ENCODE data around the gene HYAL3.
"Not testable (repeated sequence)": the region's sequence is repeated elsewhere in the genome, so short reads cannot be mapped to it uniquely, and the experiment has no call there.

Gene HYAL3

DNA sequence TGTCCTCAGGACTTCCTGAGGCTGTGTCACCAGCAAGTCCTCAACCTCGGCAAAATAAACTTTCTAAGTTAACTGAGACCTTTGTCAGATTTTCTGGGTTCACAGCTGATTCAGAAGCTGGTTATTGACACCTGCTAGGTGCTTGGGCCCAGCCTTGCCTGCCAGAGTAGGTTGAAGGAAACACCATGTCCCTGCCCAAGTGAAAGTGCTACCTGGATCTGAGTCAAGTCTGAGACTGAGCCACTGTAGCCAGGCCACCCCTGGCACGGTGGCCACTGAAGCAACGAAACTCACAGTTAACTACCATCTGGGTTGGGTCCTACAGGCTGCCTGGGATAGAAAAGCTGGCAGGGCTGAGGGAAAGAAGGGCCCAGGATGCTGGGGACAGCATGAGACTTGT is 15.1 kb upstream of the HYAL3 start:
- DNase-seq (ENCODE audit: low read depth, low spot score): no peak

DNA sequence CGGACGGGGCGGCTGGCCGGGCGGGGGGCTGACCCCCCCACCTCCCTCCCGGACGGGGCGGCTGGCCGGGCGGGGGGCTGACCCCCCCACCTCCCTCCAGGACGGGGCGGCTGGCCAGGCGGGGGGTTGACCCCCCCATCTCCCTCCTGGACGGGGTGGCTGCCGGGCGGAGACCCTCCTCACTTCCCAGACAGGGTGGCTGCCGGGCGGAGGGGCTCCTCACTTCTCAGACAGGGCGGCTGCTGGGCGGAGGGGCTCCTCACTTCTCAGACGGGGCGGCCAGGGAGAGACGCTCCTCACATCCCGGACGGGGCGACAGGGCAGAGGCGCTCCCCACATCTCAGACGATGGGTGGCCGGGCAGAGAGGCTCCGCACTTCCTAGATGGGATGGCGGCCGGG is 12.8 kb upstream of the HYAL3 start:
- DNase-seq (ENCODE audit: low read depth, low spot score): not testable (repeated sequence)

DNA sequence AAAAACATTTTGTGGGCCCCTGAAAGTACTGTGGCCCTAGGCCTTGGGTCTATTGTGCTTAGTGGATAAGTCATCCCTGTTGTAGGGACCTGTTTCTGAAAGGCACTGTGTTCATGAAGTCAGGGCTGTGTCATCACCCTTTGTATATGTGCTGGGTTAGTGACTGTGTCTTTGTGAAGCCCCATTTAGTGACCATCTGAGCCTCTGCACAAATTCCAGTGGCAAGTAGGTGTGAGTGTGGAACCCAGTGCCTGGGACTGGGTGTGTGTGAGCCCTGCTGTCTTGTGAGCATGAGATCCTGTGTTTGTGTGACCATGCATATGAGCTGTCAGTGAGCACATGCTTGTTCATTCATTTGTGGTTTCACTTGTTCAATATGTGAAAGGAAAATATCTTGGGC is 5.4 kb upstream of the HYAL3 start:
- no peak for DNase-seq (ENCODE audit: low read depth, low spot score)

DNA sequence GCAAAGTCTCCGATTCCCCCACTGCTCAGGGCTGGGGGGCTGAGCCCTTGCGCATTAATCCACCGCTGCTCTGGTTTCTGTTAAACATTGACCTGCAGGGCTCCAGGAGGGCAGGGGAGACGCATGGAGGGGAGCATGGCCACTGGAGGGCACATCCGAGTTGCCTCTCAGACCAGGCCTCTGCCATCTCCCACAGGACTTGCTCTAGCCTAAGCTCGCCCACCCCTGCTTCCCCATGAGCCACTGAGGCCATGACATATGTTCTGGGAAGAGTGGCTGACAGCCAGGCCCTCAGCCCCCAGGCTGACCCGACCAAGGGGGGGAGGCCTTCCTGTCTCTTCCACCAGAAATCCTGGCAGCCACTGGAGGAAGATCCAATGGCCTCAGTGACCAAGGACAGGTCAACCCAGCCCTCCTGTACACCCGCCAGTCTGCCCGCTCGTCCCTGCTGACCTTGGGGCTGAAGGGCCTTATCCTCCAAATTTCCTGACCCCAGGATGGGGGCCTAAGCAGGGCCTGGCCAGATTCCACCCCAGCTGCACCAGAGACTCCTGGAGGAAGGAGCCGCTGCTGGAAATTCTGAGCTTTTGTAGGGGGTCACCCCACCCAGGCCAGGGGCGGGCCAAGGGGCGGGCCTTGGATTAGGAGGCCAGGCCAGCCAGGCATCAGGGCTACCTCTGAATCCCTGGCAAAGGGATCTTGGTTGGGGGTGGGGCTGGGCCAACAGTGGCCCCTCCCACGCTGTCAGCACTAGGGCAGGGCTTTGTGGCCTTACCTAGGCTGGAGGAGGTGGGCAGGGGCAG is 4.0 kb upstream of the HYAL3 start, which contains the start of gene HYAL1:
Gene HYAL1, minus strand, starts transcription at position 562 of the 803 bp plus-strand sequence. CDS start 618 bp downstream, outside the sequence.
- no peak for DNase-seq (ENCODE audit: low read depth, low spot score)

DNA sequence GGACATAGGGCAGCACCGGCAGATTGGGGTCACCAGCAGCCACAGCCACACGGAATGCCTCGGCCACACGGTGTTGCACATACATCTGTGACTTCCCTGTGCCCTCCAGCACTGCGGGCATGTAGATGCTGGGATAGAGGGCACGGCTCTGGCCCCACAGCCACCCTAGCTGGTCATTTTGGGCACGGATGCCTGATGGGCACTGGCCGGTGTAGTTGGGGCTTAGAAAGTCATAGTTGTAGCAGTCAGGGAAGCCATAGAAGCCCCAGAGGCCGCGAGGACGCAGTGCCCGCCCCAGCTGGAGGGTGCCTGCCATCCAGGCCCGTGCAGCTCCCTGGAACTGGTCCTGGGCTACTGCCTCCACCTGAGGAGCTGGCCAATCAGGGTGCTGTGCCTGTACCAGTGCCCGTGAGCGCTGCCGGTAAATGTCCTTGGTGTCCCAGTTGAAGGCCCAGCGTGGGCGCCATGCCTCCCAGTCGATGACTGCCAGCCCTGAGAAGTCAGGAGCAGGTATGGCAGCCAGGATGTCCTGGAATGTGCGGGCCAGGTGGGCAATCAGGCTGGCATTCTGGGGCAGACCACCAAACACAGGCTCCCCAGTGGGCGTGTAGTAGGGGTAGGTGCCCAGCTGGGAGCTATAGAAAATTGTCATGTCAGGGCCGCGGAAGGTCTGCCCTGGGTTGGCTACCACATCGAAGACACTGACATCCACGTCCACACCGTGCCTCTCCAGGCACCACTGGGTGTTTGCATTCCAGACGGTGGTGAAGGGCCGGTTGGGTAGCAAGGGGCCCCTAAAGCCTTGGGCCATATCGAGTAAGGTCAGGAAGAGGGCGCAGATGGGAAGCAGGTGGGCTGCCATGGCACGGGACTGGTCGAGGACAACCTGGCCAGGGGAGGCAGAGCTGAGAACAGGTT is 3.1 kb upstream of the HYAL3 start:
- DNase-seq (ENCODE audit: low read depth, low spot score): no peak

DNA sequence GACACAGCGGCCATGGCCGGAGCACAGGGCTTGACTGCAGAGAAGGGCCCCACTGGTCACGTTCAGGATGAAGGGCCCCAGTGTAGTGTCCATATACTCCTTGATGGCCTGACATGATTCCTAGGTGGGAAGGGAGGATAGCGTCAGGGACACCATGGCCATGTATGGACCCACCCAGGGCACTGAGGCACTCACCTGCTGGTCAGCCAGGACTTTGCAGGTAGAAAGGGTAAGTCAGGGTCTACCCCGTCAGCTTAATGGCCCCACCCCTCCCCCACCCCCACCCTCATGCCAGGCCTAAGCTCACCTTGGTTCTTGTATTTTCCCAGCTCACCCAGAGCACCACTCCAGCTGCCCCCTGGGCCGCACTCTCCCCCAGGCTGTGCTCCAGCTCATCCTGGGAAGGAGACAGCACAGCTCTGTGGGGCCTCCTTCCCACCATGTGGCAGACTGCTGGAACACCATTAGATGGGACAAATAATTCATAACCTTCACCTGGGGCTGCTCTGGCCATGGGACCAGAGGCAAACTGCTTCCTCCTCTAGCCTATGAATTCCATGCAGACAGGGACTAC is 1.6 kb upstream of the HYAL3 start:
- DNase-seq (ENCODE audit: low read depth, low spot score): no peak

DNA sequence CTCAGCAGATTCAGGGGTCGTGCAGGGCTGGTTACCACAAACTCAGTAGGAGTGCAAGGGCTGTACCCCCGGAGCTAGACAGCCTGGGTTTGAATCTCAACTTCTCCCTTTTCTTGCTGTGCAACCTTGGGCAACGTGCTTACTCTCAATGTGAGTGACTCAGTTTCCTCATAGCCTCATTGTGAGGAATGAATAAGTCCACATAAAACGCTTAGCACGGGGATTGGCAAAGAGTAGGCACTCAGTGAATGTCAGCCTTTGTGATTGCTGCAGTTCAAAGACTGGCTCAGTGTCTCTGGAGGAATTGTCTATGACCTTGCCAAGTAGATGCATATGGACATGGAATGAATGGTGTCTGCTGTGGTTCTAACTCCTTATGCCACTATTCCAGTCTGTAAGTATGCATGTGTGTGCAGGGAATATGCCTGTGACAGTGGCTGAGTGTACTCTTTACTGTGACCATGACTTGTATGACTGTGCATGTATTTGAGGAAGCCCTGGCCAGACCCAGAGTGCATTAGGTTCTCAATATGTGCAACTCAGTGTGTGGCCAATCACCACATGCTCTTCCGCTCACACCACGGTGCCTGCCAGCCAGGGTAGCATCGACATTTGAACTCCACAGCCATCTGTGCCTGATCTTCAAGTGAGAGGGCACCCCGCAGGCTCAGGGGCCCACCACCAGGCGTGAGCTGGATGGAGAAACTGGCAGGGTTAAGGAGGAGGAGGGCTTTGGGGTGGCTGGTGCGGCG is 900 bp upstream of the HYAL3 start:
- DNase-seq (ENCODE audit: low read depth, low spot score): no peak

DNA sequence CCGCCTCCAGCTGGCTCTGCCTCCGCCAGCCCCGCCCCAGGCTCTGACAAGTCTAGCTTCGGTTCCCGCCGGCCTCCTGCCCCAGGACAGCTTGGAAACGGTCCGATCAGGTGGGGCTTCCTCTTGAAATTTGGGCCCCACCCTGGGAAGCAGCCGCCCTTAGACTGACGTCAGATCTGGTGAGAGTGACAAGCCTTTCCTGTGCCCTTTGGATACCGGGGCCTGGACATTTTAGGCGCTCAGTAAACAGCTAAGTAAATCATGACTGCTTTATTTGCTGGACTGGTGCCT is 378 bp upstream of the HYAL3 start:
- no peak for DNase-seq (ENCODE audit: low read depth, low spot score)

DNA sequence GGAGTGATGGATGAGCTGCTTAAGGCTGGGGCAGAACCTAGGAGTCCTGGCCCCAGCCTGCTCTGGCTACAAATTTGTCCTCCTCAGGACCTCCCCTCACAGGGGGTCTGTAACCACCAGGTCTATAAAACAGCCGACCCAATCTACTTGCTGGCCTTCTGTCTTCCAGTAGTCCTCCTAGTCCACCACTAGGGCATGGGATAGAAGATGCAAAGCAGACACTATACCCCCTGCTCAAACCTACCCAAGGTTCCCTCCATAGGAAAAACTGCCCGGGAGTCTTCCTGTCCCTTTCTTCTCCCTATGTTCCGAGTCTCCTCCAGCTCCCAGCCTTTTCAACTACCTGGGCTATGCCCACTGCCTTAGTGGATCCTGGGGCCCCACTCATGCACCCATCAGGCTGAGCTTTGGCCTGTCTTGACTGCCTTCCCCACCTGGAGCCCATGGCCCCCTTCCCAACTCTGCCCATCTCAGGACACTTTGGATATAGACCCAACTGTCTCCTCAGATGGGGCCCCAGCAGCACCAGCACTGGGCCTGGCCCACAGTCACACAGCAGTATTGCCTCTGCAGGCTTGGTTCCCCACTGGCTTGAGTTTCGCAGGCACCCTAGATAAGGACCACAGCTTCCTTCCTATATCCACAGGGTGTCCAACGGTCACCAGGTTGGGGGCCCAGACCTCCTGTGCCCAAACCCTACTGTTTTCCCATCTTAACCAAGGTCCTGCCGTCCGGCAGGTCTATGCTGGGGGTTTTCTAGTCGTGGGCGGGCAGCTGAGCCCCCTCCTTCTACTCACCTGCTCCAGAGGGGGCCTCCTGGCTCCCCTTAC is 1.1 kb downstream of the HYAL3 start:
- DNase-seq (ENCODE audit: low read depth, low spot score): no peak

DNA sequence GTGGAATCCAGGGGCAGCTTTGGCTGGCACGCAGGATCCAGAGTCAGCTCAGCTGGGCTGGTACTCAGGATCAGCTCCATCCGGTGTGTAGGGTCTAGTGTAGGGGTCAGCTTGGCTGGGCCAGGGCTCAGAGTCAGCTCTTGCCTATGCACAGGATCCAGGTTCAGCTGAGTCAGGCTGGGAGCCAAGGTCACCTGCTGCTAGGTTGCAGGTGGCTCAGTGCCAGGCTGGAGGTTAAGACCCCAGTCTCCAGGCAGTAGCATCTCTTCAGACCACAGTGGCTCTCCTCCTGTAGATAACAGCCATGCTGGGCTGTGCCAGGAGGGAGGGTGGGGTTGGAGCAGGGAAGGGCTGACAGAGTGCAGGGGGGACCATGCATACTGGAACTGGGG is 1.8 kb downstream of the HYAL3 start:
- no peak for DNase-seq (ENCODE audit: low read depth, low spot score)

DNA sequence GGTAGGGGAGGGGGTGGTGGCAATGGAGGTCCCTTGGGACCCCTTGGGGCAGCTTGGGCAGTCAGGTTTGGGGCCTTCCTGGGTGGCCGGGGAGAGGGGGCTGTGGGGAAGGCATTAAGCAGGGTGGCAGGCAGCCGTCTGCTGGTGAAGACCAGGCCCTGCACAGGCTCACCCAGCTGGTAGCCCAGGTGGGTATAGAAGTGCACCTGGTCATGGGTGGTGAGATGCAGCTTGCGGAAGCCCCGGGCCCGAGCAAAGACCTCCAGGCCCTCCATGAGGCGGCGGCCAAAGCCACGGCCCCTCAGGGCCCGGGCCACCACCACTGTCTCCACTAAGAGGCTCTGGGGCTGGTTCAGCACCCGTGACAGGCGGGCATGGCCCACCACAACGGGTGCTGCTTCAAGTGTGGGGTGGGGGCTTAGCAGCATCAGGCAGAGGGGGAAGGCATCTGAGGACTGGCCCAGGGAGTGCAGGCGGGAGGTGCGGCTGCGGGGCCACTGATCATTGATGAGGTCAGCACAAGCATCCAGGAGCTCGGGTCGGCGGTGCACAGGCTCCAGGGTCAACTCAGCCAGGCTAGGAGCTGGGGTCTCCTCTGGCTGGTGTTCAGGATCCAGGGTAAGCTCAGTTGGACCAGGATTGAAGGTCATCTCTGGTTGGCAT is 2.4 kb downstream of the HYAL3 start:
- DNase-seq (ENCODE audit: low read depth, low spot score): no peak

DNA sequence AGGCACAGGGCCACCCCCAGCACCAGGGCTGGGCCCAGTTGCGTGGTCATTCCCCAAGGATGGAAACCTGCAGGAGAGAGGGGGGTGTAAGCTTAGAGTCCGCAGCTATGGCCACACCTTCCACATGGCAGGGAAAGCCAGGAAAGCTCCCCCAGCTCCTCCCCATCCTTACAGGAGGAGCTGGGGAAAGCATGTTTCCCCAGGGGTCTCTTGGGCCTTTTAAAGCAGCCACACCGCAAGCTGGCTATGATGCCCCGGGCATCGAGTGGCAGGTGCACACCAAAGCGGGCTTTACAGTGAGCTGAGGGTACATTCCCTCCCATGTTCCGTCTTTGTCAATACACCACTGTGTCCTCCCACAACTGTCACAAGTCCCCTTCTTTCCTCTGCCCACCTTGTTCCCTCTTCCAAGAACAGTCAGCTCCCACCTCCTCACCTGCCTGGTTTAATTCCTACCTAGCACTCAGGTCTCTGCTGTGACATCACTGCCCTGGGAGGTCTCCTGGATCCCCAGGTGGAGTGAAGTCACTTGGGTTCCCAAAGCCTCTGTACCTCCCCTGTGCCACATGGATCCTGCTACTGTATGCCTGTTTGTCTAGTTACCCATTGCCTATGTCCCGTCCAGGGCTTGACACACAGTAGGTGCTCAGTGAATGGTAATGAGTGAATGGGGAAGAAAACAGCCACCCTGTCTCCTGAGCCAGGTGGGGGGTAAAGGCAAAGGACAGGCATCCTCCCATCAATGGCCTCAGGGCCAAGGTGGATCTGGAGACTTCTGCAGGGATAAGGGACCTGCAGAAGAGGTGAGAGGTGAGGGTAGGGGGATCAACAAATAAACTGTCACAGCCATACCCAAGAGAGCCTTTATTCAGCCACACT is 3.4 kb downstream of the HYAL3 start:
- no peak for DNase-seq (ENCODE audit: low read depth, low spot score)

DNA sequence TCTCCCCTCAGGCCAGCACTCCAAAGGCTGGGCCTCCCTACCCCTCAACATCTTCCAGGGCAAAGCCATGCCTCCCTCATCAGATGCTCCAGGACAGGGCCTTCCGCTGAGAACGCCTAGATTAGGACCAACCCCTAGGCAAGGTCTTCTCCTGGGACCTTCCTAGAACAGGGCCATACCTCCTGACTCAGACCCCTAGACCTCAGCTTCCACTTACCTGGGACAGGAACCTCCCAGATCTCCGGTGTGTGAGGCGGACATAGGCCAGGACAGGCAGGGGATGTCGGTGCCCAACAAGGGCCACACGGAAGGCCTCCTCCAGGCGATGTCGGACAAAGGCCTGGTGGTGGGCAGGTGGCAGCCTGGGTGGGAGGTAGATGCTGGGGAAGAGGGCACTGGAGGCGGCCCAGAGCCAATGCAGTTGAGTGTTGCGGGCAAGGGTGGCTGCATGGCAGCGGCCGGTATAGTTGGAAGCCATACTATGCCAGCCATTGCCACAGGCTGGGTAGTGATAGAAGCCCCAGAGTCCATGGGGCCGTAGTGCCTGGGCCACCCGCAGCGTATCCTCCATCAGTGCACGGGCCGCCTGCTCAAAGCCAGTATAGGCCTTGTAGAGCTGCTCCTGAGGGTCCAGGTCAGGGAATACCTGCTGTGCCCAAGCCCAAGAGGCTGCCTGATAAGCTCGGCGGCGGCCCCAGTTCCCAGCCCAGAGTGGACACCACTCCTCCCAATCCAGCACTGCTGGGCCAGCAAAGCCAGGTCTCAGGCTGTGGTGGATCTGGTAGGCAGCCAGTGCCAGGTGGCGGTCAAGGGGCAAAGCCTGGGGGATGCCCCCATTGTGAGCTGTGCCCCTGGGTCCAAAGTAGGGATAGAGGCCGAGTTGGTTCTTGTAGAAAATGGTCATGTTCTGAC is 4.5 kb downstream of the HYAL3 start:
- no peak for DNase-seq (ENCODE audit: low read depth, low spot score)

DNA sequence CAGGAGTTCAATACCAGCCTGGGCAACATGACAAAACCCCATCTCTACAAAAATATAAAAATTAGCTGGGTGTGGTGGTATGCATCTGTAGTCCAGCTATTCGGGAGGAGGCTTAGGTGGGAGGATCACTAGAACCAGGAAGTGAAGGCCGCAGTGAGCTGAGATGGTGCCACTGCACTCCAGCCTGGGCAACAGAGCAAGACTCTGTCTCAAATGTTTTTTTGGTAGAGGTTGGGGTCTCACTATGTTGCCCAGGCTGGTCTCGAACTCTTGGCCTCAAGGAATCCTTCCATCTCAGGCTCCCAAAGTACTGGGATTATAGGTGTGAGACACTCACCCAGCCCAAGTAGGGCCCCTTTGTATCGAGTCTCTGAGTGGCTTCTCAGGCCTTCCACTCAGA is 5.1 kb downstream of the HYAL3 start:
- no peak for DNase-seq (ENCODE audit: low read depth, low spot score)

DNA sequence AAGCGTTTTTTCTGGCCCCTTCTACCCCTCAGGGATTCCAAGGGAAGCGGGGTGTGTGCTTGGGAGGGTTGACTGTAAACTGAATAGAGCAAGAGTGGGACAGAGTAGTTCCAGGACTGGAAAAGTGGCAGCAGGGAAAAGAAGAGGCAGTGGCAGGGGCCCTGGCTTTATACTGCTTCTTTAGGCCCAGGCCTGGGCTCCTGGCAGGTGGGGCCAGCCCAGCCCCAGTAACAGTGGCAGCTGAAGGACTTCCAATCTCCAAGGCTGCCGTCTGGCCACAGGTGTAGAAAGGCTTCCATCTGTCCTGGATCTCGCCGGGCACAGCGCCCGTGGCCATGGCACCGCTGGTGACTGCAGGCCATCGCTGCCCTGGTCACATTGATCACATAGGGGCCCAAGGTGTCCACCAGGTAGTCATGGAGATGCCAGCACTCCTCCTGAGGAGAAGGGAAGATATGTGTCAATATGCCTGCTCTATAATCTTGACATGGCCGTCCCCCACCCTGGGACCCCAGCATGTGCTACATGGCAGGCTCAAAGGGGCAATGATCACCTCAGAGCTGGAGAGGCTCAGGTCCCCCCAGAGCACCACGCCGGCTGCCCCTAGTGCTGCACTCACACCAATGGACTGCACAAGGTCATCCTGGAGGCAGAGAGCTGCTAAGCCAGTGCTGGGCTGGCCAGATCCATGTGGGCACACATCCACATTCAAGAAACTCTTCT is 6.0 kb downstream of the HYAL3 start:
- DNase-seq (ENCODE audit: low read depth, low spot score): no peak

DNA sequence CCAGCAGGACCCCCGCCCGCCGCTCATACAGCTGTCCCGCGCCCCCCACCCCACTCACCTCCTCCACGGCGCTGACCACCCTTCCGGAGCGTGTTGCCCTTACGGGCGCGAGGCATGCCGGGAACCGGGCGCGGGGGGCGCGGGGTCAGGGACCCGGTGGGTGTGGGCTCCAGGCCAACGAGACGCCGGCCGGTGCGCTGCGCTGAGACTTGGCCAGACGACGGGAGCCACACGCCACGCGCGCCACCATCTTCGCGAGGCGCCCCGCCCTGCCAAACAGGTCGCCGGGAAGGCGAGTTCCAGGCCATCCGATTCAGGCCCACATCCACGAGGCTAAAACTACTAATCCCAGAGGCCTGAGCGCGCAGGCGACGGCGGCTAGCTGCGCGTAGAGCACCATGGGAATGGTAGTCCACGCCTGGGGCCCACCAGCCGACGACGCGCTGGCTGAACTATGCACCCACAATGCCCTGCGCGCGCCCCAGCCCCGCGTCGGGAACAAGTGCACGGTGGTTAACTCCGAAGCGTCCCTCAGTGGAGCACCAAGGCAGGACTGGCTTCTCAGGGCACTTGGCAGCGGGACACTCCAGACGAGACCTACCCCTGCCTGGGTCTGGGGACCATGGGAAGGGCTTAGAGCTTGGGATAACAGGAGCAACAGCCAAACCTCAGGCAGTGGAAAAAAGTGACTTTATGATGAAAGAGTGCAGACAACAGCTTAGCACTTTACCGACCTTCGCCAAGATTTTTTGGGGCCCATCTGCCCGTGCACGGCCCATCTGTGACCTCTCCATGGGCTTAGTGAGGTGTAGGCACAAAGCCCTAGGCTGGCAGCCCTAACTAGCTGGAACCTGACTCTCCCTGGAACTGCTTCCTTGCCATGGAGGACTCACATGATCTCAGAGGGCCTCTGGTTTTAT is 6.8 kb downstream of the HYAL3 start, which contains the start of gene IFRD2:
Gene IFRD2, minus strand, starts transcription at position 271 of the 920 bp plus-strand sequence. Its CDS starts 155 bp downstream, at position 116.
- DNase-seq (ENCODE audit: low read depth, low spot score): peak; percentile 94
